Stimulated activated CD8-positive, alpha-beta memory T cell treated with anti-CD3 and anti-CD28 coated beads, Interleukin-4, amount 100 ng/mL, for 1 hour (primary cell): ENCODE results near the gene LASP1.
"Not testable (repeated sequence)": the region's sequence is repeated elsewhere in the genome, so short reads cannot be mapped to it uniquely, and the experiment has no call there.

Experiments used
- DNase-seq, 2 donors: peaks; one replicate each; pipeline ENCODE4 v3.0.0-alpha.2; 2020; ENCODE audit warnings: low read depth in 2 of 2, low spot score in 1 of 2

LASP1 gene

DNA sequence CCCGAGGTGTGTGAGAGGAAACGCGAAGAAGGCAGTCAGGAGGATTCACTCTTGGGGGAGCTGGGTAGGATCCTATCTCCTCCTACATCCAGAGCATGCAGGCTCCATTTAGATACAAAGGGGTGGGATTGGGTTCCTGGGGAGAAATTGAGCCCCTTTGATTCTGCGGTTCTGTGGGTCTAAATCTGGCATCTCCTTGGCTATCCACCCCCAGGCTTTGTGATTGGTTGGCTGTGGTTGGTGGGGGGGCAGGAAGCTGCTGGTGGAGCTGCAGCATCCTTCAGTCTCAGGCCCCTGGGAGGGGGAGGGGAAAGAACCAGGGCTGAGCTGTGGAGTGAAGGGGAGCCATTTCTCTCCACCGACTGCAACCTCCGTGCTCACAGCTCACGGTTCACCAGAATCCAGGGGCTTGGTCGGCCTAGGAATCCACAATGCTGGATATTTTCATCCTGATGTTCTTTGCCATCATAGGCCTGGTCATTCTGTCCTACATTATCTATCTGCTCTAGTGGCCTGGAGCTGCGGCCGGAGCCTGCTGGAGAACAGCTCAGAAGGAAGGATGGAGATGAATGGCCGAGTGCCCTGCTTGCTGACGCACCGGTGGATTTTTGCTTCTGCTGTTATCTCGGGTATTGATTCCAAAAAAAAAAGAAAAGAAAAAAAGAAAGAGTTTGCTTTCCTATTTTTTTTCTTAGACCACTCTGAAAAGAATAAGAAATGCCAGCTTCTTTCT lies 55.6 kb downstream of the LASP1 start, which contains the start of gene LASP1NB:
LASP1NB (plus strand) TSS at position 352 of the 733 bp plus-strand sequence.
- peak in 1 of 2 donors; percentile 18 for DNase-seq

DNA sequence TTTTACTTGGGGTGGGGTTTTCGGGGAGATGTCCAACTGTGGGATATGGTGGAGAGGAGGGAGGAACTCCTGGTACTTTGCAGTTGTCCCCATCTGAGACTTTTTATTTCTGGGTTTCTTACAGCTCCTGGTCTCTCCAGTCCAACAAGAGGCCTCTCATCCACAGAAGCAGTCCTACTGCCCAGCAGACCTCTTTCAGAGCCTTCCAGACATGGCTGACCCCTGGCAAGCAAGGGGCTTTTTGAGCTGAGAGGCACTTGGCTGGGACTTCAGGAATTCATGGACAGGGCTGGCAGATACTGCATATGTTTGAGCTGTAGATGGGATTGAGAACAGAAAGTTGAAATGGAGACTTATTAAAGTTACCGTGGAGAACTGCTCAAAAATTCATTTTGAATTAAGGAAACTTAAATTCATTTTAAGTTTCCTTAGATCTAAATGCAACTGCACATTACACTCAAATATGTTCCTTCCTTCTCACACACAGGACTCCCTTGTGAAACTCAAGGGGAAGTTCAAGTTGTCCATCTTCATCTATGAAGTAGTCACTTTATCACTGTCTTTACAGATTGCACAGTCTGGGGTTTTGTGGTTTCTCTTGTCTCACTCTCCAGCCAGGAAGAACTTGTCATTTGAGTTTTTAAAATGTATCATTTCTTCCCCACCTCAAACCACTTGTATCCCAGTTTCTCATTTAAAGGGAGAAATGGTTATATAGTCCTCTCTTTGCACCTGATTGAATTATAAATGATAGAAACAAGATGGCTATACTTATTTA lies 56.6 kb downstream of the LASP1 start:
- no peak for DNase-seq

DNA sequence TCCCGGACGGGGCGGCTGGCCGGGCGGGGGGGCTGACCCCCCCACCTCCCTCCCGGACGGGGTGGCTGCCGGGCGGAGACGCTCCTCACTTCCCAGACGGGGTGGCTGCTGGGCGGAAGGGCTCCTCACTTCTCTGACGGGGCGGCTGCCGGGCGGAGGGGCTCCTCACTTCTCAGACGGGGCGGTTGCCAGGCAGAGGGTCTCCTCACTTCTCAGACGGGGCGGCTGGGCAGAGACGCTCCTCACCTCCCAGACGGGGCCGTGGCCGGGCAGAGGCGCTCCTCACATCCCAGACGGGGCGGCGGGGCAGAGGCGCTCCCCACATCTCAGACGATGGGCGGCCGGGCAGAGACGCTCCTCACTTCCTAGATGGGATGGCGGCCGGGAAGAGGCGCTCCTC lies 60.9 kb downstream of the LASP1 start:
- DNase-seq, result not testable (repeated sequence)

DNA sequence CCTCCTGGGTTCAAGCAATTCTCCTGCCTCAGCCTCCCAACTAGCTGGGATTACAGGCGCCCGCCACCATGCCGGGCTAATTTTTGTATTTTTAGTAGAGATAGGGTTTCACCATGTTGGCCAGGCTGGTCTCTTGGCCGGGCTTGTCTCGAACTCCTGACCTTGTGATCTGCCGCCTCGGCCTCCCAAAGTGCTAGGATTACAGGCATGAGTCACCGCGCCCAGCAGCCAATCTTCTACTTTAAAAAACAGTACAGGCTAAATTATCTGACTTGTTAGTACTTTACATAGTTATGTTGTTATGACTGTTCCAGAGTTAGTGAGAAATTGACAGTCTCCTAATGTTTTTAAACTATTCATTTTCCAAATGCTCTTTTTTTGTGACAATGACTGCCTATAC lies 64.1 kb downstream of the LASP1 start:
- DNase-seq, result not testable (repeated sequence)

DNA sequence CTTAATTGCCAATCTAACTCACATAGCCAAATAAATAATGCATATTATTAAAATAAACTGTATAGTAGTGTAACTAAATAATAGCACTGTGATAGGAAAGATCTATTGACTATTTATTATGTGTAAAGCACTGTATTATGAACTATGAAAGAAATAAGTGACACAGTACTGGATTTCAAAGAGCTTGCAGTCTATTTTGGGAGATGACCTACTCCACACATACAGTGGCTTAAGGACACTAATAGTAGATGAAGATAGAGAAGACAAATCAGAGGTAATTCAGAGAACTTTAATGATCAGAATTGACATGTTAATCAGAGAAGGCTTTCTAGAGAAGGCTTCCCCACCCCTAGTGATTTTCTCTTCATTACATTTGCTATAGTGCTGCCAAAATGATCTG lies 70.1 kb downstream of the LASP1 start:
- DNase-seq, result no peak

DNA sequence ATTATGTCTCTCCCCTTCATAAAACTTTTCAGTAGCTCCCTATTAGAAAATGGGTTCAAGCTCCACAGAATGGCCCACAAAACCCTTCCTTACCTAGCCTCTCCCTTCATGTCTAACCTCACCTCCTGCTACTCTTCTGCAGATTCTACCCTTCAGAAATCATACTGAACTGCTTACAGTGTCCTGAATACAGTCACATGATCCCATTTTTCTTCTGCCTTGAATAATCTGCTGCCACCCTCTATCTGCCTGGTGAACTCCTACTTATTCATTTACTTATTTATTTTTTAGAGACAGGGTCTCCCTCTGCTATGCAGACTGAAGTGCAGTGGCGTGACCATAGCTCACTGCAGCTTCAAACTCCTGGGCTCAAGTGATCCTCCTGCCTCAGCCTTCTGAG lies 70.5 kb downstream of the LASP1 start:
- DNase-seq, result no peak

DNA sequence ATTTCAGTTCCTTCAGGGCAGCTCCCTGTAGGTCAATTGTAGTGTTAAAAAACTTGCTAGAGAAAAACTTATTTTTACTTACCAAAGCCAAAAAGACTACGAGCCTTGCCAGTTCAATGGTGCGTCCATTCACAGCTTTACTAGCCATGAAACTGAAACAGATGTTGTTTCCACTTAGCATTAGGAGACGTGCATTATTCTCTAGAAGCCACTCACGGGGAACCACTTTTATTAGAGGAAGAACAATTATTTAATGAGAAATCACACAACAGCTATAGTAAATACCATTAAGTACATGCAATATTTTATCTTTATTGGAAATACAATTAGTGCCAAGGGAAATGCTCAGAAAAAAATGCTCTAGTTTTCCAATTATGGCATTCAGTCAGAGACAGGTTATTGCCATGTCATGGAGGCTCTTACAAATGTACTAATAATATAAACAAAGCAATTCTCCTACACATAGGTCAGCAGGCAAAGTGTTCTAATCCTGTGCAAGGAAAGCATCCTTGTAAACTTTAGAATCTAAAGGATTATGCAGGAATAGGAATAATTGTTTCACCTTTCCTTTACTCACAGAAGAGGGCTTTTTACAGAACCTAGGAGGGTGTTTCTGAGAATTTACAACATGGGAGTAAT lies 73.0 kb downstream of the LASP1 start:
- DNase-seq, result no peak

DNA sequence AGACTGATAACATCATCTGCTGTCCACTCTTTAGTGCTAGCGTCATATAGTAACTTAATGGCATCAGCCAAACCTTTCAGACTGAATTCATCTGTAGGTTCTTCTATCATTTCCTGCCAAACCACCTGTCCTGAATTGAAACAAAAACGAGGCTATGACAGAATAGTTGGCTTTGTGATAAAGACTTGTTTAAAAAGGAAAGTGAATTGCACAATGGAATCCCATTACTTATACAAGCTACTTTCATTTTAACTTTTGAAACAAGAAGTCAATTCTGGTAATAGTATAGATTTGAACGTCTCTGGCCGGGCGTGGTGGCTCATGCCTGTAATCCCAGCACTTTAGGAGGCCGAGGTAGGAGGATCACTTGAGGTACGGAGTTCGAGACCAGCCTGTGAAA lies 73.7 kb downstream of the LASP1 start:
- no peak for DNase-seq

DNA sequence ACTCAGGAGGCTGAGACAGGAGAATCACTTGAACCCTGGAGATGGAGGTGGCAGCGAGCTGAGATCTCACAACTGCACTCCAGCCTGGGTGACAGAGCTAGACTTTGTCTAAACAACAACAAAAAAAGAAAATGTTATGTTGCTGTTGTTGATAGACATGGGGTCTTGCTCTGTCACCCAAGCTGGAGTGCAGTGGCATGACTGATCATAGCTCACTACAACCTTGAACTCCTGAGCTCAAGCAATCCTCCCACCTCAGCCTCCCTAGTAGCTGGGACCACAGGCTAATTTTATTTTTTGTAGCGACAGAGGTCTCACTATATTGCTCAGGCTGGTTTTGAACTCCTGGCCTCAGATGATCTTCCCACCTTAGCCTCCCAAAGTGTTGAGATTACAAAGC lies 77.3 kb downstream of the LASP1 start:
- DNase-seq, result no peak

DNA sequence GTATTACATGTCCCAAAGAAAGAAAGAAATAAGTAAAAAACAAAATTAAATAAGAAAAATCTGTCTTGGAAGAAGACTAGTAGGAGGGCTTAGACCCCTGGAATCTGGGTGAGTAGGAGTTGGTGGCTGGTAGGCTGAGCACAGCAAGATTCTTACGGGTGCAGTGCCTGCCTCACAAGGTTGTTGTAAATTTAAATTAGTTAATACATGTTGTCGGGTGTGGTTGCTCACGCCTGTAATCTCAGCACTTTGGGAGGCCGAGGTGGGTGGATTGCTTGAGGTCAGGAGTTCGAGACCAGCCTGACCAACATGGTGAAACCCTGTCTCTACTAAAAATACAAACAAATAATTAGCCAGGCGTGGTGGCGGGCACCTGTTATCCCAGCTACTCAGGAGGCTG lies 83.9 kb downstream of the LASP1 start:
- DNase-seq, result not testable (repeated sequence)

DNA sequence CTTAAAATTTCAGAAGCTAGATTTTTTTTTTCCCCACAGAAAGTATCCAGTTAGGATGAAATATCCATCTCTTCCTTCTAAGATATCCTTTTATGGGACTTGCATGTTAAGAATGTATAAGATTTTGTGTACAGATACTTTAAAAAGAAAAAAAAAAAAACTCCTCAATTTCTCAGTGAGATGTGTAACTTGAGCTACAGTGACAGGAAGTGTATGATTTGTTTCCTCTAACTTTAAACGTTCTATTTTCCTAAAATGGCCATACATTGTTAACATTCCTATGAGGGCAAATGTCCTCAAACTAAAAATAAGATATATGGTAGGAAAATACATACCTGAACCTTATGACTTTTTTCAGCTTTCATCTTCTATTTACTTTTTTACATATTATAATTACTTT lies 88.5 kb downstream of the LASP1 start:
- no peak for DNase-seq

DNA sequence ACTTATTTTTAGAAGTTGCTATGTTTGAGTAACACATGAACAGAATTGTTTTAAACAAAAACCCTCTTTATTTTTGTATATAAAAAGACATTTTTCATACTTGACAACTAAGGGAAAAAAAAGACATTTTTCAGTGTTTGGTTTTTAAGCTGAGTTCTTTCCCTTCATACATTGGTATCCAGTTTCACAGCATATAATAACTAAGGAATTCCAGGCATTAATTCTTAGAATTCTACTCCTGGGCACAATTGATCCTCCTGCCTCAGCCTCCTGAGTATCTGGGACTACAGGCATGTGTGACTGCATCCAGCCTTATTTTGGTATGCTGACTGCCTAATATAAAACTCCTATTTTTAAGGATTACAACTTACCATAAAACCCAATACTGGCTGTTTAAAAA lies 88.9 kb downstream of the LASP1 start:
- DNase-seq, result no peak

DNA sequence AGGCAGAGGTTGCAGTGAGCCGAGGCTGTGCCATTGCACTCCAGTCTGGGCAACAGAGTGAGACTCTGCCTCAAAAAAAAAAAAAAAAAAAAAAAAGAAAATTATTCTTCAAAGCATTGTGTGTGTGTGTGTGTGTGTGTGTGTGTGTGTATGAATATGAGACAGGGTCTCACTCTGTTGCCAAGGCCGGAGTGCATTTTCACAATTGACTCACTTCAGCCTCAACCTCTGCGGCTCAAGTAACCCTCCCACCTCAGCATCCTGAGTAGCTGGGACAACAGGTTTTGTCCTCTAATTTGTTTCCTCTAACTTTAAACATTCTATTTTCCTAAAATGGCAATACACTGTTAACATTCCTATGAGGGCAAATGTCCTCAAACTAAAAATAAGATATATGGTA lies 89.7 kb downstream of the LASP1 start:
- DNase-seq, result no peak

DNA sequence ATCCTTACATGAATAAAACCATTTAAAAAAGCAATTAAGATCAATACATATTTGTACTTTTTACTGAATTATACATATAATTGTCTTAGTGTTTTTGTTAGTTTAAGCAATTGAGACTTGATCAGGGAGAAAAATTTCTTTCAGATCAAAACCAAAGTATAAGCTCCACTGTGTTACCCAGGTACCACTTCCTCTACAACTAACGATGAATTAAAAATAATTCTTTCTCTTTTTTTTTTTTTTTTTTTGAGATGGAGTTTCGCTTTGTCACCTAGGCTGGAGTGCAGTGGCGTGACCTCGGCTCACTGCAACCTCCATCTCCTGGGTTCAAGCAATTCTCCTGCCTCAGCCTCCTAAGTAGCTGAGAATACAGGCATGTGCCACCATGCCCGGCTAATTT lies 90.5 kb downstream of the LASP1 start:
- DNase-seq, result no peak

DNA sequence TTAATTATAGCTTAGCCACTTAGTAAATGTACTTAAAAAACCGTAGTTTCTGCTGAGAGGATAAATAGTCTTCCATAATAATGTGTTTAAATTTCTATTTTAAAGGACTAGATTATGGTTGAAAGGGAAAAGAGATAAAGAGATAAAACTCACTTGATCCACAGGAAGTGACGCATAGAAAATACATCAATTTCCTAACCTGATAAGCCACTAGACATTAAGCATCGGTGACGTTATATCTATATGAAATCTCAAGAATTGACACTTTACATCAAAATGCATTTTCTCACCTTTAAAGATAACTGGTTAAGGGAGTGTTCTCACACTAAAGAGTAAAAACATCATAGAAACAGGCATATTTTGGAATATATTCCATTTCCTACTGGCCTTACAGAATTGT lies 91.6 kb downstream of the LASP1 start:
- no peak for DNase-seq

DNA sequence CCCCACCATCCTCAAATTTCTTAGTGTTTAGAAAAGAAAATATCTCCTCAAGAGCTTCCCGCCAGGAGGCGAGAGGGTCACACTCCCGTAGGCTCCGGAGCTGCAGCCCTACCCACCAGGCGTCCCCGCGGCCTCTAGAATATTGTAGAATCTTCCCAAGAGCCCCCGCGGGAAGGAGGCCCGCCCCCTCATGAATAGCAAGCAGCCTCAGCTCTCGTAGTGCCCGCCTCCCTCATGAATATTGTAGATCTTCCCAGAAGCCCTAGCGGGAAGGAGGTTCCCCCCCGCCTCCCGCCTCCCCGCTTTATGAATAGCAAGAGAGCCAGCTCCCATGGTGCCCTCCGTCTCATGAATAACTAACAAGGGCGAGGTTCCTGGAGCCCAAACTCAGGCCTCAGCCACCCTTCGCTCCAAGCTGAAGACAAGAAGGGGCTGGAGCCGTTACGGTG lies 97.5 kb downstream of the LASP1 start, which contains the start of gene FBXO47:
FBXO47 (minus strand) TSS at position 114 of the 449 bp plus-strand sequence. CDS start 4,378 bp downstream, outside the sequence.
- DNase-seq, result peak; percentile 50 to 69

DNA sequence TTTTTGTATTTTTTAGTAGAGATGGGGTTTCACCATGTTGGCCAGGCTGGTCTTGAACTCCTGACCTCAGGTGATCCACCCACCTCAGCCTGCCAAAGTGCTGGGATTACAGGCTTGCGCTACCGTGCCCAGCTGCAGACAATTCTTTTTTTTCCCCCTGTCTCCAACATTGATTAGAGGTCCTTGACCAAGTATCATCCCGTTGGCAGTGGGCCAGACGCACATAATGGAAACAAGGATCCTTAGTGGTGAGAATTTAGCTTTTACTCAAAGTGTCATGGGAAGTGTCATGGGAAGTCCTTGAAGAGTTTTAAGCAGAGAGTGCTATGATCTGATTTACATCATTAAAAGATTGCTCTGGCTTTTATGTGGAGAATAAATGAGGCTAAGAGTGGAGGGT lies 99.4 kb downstream of the LASP1 start:
- no peak for DNase-seq

DNA sequence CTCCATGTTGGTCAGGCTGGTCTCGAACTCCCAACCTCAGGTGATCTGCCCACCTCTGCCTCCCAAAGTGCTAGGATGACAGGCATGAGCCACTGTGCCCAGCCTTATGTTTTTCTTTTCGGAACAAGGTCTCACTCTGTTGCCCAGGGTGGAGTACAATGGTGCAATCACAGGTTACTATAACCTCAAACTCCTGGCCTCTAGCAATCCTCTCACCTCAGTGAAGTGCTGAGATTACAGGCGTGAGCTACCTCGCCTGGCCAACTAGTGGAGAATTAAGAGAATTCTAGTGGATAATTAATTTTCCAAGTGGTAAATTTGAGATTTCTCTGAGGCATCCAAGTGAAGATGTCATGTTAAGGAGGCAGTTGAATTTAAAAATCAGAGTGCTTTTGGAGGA lies 100.3 kb downstream of the LASP1 start:
- no peak for DNase-seq

DNA sequence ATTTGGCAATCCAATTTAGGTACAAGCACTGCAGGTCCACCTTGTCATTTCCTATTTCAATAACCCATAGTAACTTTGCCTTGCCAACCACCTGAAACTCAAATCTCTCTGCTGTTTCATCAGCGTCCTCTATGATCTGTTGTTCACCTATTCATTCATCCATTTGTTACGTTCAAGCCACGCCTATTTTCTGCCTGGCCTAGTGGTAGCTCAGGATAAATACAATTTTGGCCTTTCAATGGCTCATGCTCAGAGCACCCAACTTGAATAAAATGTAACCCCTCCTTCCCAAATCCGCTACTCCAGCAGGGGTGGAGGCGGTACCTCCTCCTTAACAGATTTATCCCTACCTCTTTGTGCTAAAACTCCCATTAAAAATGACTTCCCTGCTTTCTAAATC lies 100.9 kb downstream of the LASP1 start:
- no peak for DNase-seq
